ENCODE results near the gene DENND6B.

The DENND6B gene

GRCh38 chr22:50317674-50318073, 9.1 kb downstream of the DENND6B start:
- no peak for TF ChIP-seq RARB (CRISPR knock-in tag; IDR thresholded peaks at IDR 0.05)
- no peak for TF ChIP-seq ISL1 (CRISPR knock-in tag; IDR thresholded peaks at IDR 0.05)
- no peak for TF ChIP-seq ARNTL (CRISPR knock-in tag; IDR thresholded peaks at IDR 0.05; ENCODE audit: borderline replicate concordance, low read depth)
- no peak for TF ChIP-seq TOX (CRISPR knock-in tag; IDR thresholded peaks at IDR 0.05; ENCODE audit: borderline replicate concordance)
- no peak for TF ChIP-seq TCF4 (CRISPR knock-in tag; IDR thresholded peaks at IDR 0.05; ENCODE audit: borderline replicate concordance)
- no peak for TF ChIP-seq ESRRG (CRISPR knock-in tag; IDR thresholded peaks at IDR 0.05)
- no peak for ATAC-seq

GRCh38 chr22:50317178-50317577, 9.6 kb downstream of the DENND6B start:
- ATAC-seq: no peak
- TF ChIP-seq, protein P1, sequence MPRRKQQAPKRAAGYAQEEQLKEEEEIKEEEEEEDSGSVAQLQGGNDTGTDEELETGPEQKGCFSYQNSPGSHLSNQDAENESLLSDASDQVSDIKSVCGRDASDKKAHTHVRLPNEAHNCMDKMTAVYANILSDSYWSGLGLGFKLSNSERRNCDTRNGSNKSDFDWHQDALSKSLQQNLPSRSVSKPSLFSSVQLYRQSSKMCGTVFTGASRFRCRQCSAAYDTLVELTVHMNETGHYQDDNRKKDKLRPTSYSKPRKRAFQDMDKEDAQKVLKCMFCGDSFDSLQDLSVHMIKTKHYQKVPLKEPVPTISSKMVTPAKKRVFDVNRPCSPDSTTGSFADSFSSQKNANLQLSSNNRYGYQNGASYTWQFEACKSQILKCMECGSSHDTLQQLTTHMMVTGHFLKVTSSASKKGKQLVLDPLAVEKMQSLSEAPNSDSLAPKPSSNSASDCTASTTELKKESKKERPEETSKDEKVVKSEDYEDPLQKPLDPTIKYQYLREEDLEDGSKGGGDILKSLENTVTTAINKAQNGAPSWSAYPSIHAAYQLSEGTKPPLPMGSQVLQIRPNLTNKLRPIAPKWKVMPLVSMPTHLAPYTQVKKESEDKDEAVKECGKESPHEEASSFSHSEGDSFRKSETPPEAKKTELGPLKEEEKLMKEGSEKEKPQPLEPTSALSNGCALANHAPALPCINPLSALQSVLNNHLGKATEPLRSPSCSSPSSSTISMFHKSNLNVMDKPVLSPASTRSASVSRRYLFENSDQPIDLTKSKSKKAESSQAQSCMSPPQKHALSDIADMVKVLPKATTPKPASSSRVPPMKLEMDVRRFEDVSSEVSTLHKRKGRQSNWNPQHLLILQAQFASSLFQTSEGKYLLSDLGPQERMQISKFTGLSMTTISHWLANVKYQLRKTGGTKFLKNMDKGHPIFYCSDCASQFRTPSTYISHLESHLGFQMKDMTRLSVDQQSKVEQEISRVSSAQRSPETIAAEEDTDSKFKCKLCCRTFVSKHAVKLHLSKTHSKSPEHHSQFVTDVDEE (CRISPR knock-in tag; IDR thresholded peaks at IDR 0.05): no peak
- TF ChIP-seq CSDC2 (CRISPR knock-in tag; IDR thresholded peaks at IDR 0.05) (no peak), BACH2 (CRISPR knock-in tag; IDR thresholded peaks at IDR 0.05; ENCODE audit: borderline replicate concordance) (no peak), CSRNP3 (CRISPR knock-in tag; IDR thresholded peaks at IDR 0.05) (no peak), PPARA (CRISPR knock-in tag; IDR thresholded peaks at IDR 0.05; ENCODE audit: borderline replicate concordance) (no peak), TCF4 (CRISPR knock-in tag; IDR thresholded peaks at IDR 0.05; ENCODE audit: borderline replicate concordance) (no peak), TOX (CRISPR knock-in tag; IDR thresholded peaks at IDR 0.05; ENCODE audit: borderline replicate concordance) (no peak), ZFP3 (CRISPR knock-in tag; IDR thresholded peaks at IDR 0.05) (no peak), ISL1 (CRISPR knock-in tag; IDR thresholded peaks at IDR 0.05) (no peak), RARB (CRISPR knock-in tag; IDR thresholded peaks at IDR 0.05) (no peak), ZNF8 (CRISPR knock-in tag; IDR thresholded peaks at IDR 0.05) (no peak), ZC3H10 (CRISPR knock-in tag; IDR thresholded peaks at IDR 0.05) (no peak), OSR1 (CRISPR knock-in tag; IDR thresholded peaks at IDR 0.05) (no peak)
- TF ChIP-seq, protein P2, sequence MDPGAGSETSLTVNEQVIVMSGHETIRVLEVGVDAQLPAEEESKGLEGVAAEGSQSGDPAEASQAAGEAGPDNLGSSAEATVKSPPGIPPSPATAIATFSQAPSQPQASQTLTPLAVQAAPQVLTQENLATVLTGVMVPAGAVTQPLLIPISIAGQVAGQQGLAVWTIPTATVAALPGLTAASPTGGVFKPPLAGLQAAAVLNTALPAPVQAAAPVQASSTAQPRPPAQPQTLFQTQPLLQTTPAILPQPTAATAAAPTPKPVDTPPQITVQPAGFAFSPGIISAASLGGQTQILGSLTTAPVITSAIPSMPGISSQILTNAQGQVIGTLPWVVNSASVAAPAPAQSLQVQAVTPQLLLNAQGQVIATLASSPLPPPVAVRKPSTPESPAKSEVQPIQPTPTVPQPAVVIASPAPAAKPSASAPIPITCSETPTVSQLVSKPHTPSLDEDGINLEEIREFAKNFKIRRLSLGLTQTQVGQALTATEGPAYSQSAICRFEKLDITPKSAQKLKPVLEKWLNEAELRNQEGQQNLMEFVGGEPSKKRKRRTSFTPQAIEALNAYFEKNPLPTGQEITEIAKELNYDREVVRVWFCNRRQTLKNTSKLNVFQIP (CRISPR knock-in tag; IDR thresholded peaks at IDR 0.05; ENCODE audit: borderline replicate concordance, low read depth): no peak
- TF ChIP-seq, protein P3, sequence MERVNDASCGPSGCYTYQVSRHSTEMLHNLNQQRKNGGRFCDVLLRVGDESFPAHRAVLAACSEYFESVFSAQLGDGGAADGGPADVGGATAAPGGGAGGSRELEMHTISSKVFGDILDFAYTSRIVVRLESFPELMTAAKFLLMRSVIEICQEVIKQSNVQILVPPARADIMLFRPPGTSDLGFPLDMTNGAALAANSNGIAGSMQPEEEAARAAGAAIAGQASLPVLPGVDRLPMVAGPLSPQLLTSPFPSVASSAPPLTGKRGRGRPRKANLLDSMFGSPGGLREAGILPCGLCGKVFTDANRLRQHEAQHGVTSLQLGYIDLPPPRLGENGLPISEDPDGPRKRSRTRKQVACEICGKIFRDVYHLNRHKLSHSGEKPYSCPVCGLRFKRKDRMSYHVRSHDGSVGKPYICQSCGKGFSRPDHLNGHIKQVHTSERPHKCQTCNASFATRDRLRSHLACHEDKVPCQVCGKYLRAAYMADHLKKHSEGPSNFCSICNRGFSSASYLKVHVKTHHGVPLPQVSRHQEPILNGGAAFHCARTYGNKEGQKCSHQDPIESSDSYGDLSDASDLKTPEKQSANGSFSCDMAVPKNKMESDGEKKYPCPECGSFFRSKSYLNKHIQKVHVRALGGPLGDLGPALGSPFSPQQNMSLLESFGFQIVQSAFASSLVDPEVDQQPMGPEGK (CRISPR knock-in tag; IDR thresholded peaks at IDR 0.05; ENCODE audit: borderline replicate concordance): no peak

- ATAC-seq: no peak
- TF ChIP-seq RARB (CRISPR knock-in tag; IDR thresholded peaks at IDR 0.05) (no peak), CSRNP3 (CRISPR knock-in tag; IDR thresholded peaks at IDR 0.05) (no peak), PPARA (CRISPR knock-in tag; IDR thresholded peaks at IDR 0.05; ENCODE audit: borderline replicate concordance) (no peak), TCF4 (CRISPR knock-in tag; IDR thresholded peaks at IDR 0.05; ENCODE audit: borderline replicate concordance) (no peak), ZNF70 (CRISPR knock-in tag; IDR thresholded peaks at IDR 0.05) (no peak), ZC3H10 (CRISPR knock-in tag; IDR thresholded peaks at IDR 0.05) (no peak), ESRRG (CRISPR knock-in tag; IDR thresholded peaks at IDR 0.05) (no peak)
- TF ChIP-seq, protein P1 (CRISPR knock-in tag; IDR thresholded peaks at IDR 0.05): no peak
- TF ChIP-seq, protein P2 (CRISPR knock-in tag; IDR thresholded peaks at IDR 0.05; ENCODE audit: borderline replicate concordance, low read depth): no peak
- TF ChIP-seq, protein P3 (CRISPR knock-in tag; IDR thresholded peaks at IDR 0.05; ENCODE audit: borderline replicate concordance): no peak
Measured at GRCh38 chr22:50316114-50317065, 10.4 kb downstream of the DENND6B start.
